ENCODE results near the gene NRTN.
A peak's percentile ranks its signal among the peaks of the same experiment; 100 is the strongest.
"Not testable (repeated sequence)": the region's sequence is repeated elsewhere in the genome, so short reads cannot be mapped to it uniquely, and the experiment has no call there.

NRTN gene

GRCh38 chr19:5839065-5840017, 34.5 kb downstream of the NRTN start, which contains the start of gene FUT6:
FUT6 (minus strand) TSS chr19:5839702; CDS start chr19:5832567, 7,135 bp downstream.
- DNase-seq: peak in 1 of 2 donors; percentile 8

GRCh38 chr19:5841735-5842111, 36.9 kb downstream of the NRTN start:
- DNase-seq: not testable (repeated sequence)

GRCh38 chr19:5843295-5843927, 38.5 kb downstream of the NRTN start:
- DNase-seq: no peak

- DNase-seq: no peak
Measured at GRCh38 chr19:5844456-5845433, 39.9 kb downstream of the NRTN start.

- not testable (repeated sequence) for DNase-seq
Measured at GRCh38 chr19:5847846-5848245, 43.0 kb downstream of the NRTN start.

- DNase-seq: not testable (repeated sequence)
Measured at GRCh38 chr19:5848621-5849020, 43.8 kb downstream of the NRTN start.

- DNase-seq: no peak
Measured at GRCh38 chr19:5850189-5850588, 45.3 kb downstream of the NRTN start.

GRCh38 chr19:5850743-5851293, 46.0 kb downstream of the NRTN start:
- DNase-seq: no peak

GRCh38 chr19:5851302-5851701, 46.4 kb downstream of the NRTN start, which contains the start of gene FUT3:
FUT3 (minus strand) TSS chr19:5851449.
- no peak for DNase-seq

- DNase-seq: not testable (repeated sequence)
Measured at GRCh38 chr19:5854121-5854520, 49.3 kb downstream of the NRTN start.

GRCh38 chr19:5855151-5855550, 50.3 kb downstream of the NRTN start:
- DNase-seq: not testable (repeated sequence)

GRCh38 chr19:5857203-5858081, 52.6 kb downstream of the NRTN start:
- DNase-seq: no peak

- no peak for DNase-seq
Measured at GRCh38 chr19:5863030-5863665, 58.3 kb downstream of the NRTN start.

- no peak for DNase-seq
Measured at GRCh38 chr19:5864013-5864720, 59.3 kb downstream of the NRTN start.

- DNase-seq: no peak
Measured at GRCh38 chr19:5864725-5865486, 60.0 kb downstream of the NRTN start.

GRCh38 chr19:5865772-5866171, 60.9 kb downstream of the NRTN start:
- DNase-seq: no peak

- no peak for DNase-seq
Measured at GRCh38 chr19:5867201-5868136, 62.6 kb downstream of the NRTN start.

- DNase-seq: no peak
Measured at GRCh38 chr19:5870986-5871394, 66.1 kb downstream of the NRTN start.
